ENCODE results near the gene ADARB2.

ADARB2 gene

DNA sequence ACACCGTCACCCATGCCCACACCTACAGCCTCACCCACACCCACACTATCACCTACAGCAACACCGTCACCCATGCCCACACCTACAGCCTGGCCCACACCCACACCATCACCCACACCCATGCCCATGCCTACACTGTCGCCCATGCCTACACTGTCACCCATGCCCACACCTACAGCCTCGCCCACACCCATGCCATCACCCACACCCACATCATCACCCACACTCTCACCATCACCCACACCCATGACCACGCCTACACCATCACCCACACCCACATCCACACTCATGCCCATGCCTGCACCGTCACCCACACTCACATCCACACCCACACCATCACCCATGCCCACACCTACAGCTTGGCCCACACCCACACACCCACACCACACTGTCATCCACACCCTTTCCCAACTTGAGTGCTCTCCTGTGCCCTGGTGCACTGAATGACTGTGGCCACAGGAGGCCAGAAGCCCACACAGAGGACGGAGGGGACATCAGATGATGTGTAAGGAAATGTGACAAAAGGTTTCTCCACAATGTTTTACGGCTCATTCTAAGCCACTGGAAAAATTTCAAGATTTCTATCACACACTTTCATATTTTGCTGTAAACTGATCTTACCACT is 527.9 kb downstream of the ADARB2 start:
- DNase-seq, result no peak

DNA sequence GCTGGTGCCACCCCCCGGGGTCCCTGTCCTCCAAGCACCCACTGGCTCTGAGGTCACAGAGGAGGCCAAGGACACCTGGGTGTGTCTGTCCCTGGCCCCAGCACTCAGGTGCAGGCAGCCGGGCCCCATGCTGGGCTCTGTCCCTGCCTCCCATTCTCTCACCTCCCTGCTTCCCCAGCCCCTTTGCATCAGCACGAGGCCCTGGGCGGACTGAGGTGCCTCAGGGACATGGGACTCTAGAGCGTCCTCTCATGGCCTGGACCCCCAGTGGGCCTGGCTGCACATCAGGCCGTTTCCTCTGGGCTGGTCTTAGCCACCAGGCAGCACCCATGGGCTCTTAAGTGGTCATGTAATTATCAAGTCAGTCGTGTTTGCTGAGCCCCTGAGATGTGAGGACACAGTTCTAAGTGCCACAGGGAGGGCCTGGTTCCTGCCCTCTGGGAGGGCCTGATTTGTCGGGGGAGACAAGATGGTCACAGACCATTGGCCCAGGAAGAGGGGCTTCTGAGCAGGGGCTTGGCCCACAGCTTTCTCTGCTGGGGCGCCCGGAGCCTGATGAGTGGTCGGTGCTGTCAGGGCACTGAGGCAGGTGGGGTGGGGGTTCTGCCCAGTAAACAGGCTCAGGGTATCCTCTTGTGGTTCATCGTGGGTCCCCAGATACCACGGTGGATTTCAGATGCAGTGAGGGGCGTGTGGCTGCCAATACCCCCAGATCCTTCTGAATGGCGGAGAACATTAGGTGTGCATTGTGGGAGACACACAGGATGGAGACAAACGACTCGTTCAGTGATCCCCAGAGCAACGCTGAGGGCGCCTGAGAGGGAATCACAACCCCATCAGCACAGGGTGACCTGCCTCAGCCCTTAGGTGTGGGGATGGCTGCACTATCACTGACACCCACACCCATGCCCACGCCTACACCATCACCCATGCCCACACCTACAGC is 528.7 kb downstream of the ADARB2 start:
- DNase-seq, result no peak

DNA sequence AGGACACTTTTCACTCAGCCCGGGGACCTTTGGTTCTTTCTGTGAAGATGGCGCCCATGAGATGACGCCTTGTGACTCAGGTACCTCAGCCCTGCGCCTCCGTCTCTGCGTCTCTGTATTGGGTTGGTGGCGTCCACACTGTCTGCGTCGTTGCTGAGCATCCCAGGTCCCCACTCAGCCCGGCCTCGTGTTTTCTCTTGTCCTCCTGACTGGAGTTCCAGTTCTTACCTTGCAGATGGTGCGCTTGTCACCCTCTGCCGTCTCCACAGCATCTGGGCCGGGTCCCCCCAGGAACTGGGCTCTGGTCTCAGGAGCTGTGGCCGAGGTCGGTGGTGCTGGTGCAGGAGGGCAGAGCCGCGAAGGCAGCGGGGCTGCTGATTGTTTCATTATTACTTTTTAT is 530.7 kb downstream of the ADARB2 start:
- no peak for DNase-seq

DNA sequence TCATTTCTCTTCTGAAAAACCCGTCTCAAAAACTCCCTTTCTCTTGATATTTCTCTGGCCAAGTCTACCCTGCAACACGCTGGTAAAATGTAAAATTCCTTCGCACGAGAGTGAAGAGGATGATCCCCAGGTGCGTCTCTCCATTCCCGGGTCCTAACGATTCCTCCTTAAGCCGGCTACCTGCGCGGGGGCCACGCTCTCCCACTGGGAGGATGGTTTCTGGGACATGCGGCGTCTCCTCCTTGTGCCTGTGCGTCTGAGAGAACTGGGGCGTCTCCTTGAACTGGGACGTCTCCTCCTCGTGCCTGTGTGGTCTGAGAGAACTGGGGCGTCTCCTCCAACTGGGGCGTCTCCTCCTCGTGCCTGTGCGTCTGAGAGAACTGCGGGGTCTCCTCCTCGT is 531.2 kb downstream of the ADARB2 start:
- no peak for DNase-seq

DNA sequence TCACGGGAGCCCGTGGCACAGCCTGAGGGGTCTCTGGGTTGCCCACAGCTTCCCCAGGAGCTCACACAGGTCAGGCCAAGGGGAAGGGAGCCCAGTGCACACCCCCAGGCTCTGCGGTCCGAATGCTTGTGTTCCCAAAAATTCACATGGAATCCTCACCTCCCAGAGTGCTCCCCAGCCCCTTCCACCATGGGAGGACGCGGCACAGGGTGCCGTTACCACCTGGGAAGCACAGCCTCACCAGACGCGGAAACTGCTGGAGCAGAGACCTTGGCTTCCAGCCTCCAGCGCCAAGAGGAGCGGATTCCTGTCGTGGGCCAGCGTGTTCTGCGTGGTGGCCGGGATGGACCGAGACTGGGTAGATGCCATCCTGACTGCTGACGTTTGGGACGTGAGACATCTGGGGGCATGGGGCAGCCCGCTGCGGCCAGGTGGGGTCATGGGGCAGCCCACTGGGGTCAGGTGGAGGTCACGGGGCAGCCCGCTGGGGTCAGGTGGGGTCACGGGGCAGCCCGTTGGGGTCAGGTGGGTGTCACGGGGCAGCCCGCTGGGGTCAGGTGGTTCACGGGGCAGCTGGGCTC is 531.8 kb downstream of the ADARB2 start:
- DNase-seq, result no peak

DNA sequence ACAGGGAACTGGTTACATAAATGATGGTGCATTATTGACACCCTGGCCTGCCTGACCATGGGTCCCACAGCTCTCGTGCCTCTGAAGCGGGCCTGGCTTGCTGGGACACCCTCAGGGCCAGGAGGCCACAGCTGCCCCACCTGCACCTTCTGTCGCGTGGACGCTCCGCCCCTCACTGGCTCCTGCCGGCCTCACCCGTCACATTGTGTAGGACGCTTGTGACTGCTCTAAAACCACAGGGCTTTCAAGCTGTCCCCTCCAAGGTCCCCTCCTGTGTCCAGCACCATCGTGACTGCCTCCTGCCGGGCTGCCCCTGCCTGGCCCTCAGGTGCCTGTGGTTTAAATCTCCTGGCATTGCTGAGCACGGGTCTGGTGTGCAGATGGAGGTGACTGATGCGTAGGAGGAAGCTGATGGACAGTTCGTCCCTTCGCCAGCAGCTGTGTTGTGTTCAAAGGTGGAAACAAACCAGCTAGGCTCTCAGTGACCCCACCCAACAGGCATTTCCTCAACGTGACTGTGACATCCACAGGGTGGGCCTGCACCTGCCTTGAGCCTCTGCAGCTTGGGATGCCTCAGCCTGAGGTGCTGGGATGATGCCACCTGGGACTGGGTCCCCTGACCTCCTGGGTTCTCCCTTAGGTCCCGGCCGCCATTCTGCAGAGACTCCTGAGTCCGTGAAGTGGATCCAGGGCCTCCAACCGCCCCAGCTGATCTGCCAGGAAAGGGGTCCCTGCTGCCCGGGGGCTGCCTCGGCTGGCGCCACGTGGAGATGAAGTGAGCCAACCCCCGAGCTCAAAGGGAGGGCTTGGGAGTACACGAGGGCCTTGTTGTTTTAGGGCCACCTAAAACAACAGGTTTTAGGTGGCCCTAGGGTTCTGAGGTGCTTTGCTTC is 532.6 kb downstream of the ADARB2 start:
- DNase-seq, result no peak

DNA sequence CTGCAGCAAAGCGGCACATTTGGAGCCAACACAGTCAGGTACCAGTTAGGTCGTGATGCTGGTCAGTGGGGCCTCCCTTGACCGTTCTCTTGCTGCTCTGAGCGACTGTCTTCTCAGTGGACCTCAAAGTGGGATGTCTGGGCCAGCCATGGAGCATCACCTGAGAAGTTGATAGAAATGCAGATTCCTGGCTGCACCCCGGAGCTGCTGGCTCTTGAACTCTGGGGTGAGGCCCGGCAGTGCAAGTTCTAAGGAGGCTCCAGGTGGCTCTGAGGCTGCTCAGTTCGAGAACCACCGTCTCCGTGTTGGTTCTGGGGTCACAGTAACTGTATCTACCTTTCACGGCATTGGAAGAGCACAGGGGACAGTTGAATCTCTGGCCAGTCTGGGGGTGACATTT is 533.6 kb downstream of the ADARB2 start:
- no peak for DNase-seq

DNA sequence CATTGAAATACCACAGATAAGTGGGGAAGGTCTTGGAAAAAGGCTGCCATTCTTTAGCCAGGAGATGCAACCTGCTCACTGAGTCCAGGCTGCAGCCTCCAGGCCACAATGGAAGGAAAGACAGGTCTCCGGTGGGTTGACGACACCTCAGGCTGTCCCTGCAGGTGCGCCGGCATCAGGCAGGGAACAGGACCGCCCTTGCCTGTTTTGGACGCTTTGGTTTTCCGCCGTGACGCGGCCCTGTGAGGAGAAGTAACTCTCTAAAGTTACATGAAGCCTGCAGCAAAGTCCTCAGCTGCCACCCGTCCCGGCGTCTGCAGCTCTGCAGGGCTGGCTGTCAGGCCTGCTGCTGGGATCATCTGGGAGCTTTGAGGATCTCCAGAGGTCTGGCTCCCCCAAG is 534.1 kb downstream of the ADARB2 start:
- DNase-seq, result no peak

DNA sequence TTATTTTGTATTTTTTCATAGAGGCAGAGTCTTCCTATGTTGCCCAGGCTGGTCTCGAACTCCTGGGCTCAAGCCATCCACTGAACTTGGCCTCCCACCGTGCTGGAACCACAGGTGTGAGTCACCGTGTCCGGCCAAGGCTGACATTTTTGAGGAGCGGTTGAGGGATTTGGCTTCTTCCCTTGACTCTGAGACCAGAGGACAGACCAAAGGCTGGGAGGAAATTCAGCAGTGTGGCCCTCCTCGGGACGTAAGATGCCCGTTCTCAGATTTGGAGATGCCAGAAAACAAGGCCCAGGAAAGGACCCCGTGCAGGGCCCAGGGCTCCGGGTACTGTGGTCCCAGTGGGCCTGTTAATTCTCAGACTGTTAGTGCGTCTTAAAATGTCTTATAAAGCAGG is 535.0 kb downstream of the ADARB2 start:
- DNase-seq, result no peak

DNA sequence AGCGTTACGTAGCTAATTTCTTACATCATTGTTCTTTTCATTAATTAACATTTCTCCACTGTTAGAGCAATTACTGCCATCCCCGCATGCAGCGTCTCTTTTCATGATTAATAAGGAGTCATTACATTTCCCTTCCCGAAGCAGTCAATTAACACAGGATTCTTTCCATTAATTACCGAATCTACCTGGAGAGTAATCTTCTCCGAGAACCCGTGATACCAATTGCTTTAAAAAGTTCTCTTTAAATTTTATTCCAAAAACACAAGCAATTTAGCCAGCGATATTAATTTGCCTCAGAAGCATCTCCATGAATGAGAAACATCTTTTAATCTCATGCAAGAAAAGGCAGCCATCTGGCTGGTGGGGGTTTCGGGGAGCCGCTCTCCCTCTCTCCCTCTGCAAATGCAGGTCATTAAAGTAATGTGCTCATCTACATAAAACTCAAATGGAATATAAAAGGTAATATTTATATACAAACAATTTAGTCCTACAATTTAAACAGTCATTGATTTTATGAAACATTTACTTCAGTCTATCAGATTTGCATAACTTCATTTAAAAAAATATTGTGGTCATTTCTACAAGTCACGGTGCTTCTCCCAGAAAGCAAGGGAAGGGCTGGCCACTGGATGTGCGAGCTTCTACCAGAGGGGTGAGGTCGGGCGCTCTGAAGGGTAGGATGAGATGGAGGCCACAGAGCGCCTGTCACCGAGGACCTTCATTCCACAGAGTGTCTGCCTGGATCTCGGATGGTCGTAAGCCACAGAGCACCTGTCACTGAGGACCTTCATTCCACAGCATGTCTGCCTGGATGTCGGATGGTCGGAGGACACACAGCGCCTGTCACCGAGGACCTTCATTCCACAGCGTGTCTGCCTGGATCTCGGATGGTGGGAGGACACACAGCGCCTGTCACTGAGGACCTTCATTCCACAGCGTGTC is 536.2 kb downstream of the ADARB2 start:
- DNase-seq, result no peak

DNA sequence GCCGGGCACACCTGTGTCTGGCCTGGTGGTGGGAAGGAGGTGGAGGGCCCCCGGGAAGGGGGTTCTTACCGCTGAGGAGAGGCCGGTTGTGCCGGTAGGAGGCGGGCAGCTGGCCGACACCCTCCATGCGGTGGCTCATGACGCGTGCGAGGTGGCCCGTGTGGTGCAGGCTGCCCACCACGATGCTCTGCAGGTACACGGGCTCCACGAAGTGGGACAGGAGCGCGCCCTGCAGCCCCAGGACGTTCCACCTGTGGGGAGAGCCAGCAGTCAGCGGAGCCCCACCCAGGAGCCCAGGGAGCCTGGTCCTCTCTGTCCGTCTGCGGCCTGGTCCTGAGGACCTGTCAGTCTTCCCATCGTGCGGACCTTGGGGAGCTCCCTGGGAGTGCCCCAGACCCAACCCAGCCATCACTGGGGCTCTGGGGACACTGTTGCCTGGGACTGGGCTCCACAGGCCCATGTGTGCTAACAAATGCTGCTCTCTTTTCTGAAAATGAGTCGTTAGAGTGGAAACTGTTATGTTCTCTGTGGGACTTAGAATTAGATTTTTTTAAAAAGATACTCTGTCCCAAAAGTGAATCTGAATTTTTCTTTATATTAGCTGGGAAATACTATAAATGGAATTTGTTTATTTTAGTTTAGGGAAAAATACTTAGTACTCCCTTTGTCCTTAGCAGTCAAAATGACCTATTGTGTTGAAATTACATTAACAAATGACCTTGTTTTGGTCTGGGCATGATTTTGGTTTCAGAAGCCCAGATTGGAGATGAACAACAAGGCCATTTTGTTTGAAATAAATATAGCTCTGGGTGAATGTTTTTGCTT is 537.2 kb downstream of the ADARB2 start:
- no peak for DNase-seq

DNA sequence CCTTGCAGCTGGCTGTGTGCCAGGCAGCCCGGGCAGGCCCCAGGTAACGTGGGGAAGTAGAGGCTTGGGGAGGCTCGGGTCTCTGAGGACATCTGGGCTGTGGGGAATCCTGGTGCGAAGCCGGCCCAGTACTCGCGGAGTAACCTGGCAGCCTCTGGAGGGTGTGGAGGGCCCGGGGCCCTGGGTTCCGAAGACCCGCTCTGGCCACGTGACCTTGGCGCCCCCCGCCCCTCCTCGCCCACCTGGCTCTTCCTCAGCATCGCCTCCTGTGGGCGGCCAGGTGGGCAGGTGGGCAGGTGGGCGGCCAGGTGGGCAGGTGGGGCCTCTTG is 538.0 kb downstream of the ADARB2 start:
- no peak for DNase-seq

DNA sequence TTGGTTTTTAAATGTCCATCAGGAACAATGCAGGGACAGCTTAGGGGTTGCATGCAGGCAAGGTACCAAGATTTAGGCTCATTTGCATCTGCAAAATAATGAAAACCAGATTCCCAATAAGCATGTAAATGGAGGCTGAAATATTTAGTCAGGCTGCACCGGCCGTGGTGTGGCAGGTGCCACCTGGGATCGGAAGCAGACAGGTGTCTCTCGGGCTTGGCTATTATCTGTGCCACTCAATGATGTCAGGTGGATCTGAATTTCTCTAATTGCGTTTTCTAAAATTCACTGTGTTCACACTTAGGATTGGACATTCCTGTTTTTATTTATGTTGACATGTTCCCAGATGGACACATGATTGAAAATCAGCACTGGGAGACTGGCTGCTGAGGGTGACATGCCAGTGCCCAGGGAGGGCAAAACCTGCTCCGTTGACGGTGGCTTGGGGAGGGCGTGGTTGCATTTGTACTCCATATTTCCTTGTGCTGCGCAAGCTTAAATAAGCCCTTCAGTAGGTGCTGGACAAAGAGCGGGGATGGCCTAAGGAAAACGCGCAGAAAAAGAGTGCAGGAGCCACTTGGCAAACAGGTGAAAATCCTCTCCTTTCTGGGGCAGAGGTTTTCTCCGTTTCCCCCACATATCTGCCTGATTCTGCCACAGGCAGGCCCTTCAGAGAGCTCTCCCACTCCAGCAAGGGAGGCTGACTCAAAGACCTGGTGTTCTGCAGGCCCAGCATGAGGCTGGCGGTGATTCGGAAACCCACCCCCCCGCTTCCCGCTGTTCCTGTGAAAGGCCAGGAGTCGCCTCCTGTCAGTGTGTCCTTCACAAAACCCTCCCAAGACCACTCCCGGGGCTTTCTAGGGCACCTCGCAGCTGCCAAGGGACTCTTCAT is 538.6 kb downstream of the ADARB2 start:
- no peak for DNase-seq

DNA sequence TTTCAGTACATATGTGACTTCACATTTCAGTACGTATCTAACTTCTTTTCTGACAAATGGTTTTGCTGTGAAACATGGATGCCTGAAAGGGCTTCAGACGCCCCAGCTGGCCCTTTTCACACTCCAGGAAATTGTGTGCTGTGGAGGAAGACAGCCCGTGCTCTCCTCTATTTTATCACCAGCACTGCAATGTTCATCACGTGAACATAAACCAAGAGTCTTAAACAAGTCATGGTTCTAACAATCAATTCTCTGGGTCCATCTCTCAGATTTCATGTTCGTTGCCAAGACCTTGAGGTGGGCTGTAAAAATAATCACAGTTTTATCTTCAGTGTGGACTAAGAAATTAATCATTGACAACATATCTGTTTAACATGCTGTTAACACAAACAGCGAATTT is 539.9 kb downstream of the ADARB2 start:
- DNase-seq, result no peak

DNA sequence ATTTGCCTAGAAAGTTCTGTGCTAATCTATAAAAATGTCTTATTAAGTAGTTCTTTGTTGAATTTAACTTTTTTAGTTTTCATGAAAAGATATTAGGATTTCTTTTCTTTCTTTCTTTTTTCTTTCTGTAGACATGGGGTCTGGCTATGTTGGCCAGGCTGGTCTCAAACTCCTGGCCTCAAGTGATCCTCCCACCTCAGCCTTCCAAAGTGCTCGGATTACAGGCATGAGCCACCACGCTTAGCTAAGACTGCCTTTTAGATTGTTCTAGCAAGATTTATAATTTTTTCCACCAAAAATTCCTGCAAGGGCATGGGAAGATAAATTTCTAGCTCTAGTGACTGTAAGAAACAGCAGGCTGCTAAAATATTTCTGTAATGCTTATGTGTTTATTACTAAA is 540.7 kb downstream of the ADARB2 start:
- no peak for DNase-seq

DNA sequence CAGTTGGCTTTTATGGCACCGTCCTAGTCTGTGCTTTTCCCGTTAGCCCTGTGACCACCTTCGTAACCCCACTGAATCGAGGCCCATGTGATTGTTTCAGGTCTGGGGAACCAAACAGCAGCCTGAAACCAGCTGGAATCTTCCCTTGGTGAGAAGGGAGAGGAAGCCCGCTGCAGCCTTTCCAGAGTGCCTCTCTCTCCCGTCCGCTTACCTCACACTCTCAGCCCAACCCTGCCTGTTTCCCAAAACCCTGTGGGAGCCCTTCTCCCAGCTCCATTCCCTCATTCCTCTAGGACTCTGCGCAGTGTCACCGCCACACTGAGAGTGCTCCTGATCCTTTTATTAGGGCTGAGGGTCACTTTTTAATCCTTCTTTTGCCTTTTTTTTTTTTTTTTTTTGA is 541.5 kb downstream of the ADARB2 start:
- DNase-seq, result no peak

DNA sequence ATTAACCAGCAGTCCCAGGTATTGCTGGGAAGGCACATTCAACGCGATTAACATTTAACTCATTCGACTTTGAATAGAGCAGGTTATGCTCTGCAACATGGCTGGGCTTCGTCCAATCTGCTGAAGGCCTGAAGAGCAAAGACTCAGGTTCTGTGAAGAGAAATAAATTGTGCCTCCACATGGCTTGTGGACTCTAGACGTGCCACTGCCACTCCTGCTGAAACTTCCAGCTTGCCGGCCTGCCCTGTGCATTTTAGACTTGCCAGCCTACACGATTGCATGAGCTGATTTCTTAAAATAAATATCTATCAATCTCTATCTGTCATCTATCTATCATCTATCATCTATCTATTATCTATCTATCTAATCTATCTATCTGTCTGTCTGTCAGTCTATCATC is 543.2 kb downstream of the ADARB2 start:
- DNase-seq, result no peak

DNA sequence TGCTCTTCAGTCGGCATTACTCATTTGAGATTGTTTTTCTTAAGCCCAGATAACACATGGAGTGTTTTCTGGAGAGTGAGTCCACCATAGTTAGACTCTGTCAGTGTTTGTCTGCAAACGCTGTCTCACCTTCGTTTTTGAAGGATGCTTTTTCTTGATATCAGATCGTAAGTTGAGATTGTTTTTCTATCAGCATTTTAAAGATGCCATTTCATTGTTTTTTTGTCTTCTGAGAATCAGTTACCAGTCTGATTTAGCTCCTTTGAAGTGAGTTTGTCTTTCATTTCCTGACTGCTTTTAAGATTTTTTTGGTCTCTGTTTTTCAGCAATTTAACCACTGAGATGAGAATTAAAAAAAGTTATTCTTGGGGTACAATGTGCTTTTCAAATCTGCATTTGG is 543.8 kb downstream of the ADARB2 start:
- no peak for DNase-seq

DNA sequence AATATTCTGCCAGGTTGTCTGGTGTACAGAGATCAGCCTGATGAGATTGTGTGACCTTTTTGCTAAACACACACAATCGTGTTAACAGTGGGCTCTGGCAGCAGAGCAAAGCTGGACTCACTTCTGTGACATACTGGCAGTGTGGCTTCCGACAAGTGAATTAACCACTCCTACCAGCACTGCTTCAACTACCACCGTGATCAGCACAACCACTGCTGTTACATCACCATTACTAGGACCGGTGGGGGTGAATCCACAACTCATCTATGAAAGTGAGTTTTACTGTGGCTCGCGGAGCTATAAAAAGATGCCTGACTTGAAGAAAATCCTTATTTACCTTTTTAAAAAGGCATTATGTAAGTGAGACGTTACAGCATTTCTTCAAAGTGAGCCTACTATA is 545.6 kb downstream of the ADARB2 start:
- DNase-seq, result no peak

Data from GF-D8 (cell line).